Fibroblast of lung (primary cell): ENCODE data around the gene ITM2B. TPM values are rescaled to one million over a fixed set of nuclear protein-coding genes. Genes with fewer than 3 reads are reported as not detected.
"Not testable (repeated sequence)": the region's sequence is repeated elsewhere in the genome, so short reads cannot be mapped to it uniquely, and the experiment has no call there.

Experiments used
- DNase-seq, 2 donors: peaks; one replicate each; pipeline versions ENCODE4 v3.0.0 to v3.0.0-alpha.2; 2010; ENCODE audit warnings: low read depth in 2 of 2
- H2AFZ ChIP-seq: 2 replicates; pipeline ENCODE4 v1.5.1; 2012; ENCODE audit warnings: low read length, control low read depth, inconsistent platforms
- H3K27ac ChIP-seq: 2 replicates; pipeline ENCODE4 v1.5.1; 2011; ENCODE audit warnings: low read length, control low read depth; ENCODE audit not compliant: insufficient read depth
- H3K27me3 ChIP-seq: 2 replicates; pipeline ENCODE4 v1.5.1; 2011; ENCODE audit warnings: mild to moderate bottlenecking, low read length; ENCODE audit not compliant: control insufficient read depth, insufficient read depth
- H3K36me3 ChIP-seq: 2 replicates; pipeline ENCODE4 v1.5.1; 2011; ENCODE audit warnings: low read length; ENCODE audit not compliant: control insufficient read depth, insufficient read depth
- H3K4me1 ChIP-seq: 2 replicates; pipeline ENCODE4 v1.5.1; 2011; ENCODE audit warnings: low read length; ENCODE audit not compliant: control insufficient read depth, insufficient read depth; ENCODE audit errors: extremely low read depth
- H3K4me2 ChIP-seq: 2 replicates; pipeline ENCODE4 v1.5.1; 2011; ENCODE audit warnings: low read length, control low read depth; ENCODE audit not compliant: insufficient read depth; ENCODE audit errors: extremely low read depth
- H3K4me3 ChIP-seq, 4 experiments: fragments of 200-600 bp in 1 of 4; sonication (generic) in 1 of 4; replicated peaks in 1 of 4; 2 replicates each; pipeline ENCODE4 v1.5.1; 2011 to 2016; ENCODE audit warnings: low read length in 4 of 4, low read depth in 3 of 4, mild to moderate bottlenecking in 3 of 4, control low read depth in 2 of 4, inconsistent platforms in 1 of 4, mixed read lengths in 1 of 4; ENCODE audit not compliant: insufficient read depth in 1 of 4; ENCODE audit errors: control extremely low read depth in 1 of 4
- H3K79me2 ChIP-seq: 2 replicates; pipeline ENCODE4 v1.5.1; 2012; ENCODE audit warnings: mild to moderate bottlenecking, low read length, inconsistent platforms; ENCODE audit not compliant: control insufficient read depth, insufficient read depth
- H3K9ac ChIP-seq: 2 replicates; pipeline ENCODE4 v1.5.1; 2011; ENCODE audit warnings: mild to moderate bottlenecking, low read length, control low read depth; ENCODE audit not compliant: insufficient read depth
- H3K9me3 ChIP-seq: 2 replicates; pipeline ENCODE4 v1.5.1; 2012; ENCODE audit warnings: low read depth, low read length; ENCODE audit not compliant: control insufficient read depth, insufficient read depth
- H4K20me1 ChIP-seq: 2 replicates; pipeline ENCODE4 v1.5.1; 2011; ENCODE audit warnings: low read length; ENCODE audit not compliant: control insufficient read depth, insufficient read depth; ENCODE audit errors: extremely low read depth
- CTCF ChIP-seq, 2 donors: IDR thresholded peaks in 1 of 2; conservative IDR thresholded peaks in 1 of 2; 1 replicate in 1 of 2; 2 replicates in 1 of 2; pipeline ENCODE4 v1.5.1; 2011 to 2012; ENCODE audit warnings: low read length in 2 of 2, control low read depth in 1 of 2, inconsistent platforms in 1 of 2, low read depth in 1 of 2, mild to moderate bottlenecking in 1 of 2
- EZH2 ChIP-seq: IDR thresholded peaks from 2 replicates; pipeline ENCODE4 v1.5.1; 2012; ENCODE audit warnings: low read length, control low read depth, mild to moderate bottlenecking; ENCODE audit errors: missing control alignments
- polyA plus RNA-seq, 2 donors: library from polyadenylated mRNA; depleted of rRNA in 1 of 2; stranded (reverse) in 1 of 2; unstranded in 1 of 2; fragments of >200 nt; gene quantifications; 2 replicates each; pipeline ENCODE4 v1.2.1, GENCODE V29; 2011 to 2012; ENCODE audit warnings: missing spikeins in 1 of 2
- total RNA-seq: library from RNA; depleted of rRNA; stranded (reverse); fragments of >200 nt; gene quantifications from 2 replicates; pipeline ENCODE4 v1.2.1, GENCODE V29; 2014

ITM2B gene
- total and polyA plus RNA-seq, 2 donors (not counting 1 experiment from before 2014, with no cell fraction given) = 117 to 645 TPM

GRCh38 chr13:48210178-48210577 lies 22.8 kb upstream of the ITM2B start:
- H3K4me2 ChIP-seq = no peak overlapping the region
- H4K20me1 ChIP-seq = no peaks in the 10 kb centered on the region
- no peaks in the 10 kb centered on the region for H3K27me3 ChIP-seq
- no peak overlapping the region for H3K27ac ChIP-seq
- peak; percentile 82 to 89 for DNase-seq
- H3K9ac ChIP-seq = no peak overlapping the region
- no peaks in the 10 kb centered on the region for H3K9me3 ChIP-seq
- no peak overlapping the region for H2AFZ ChIP-seq
- no peaks in the 10 kb centered on the region for H3K79me2 ChIP-seq
- no peaks in the 10 kb centered on the region for H3K36me3 ChIP-seq
- H3K4me3 ChIP-seq = no peak overlapping the region
- TF ChIP-seq CTCF (conservative IDR thresholded peaks at IDR 0.05 in 1 of 2, IDR thresholded peaks at IDR 0.05 in 1 of 2; ENCODE audit: low read depth in 1 of 2, low read length in 2 of 2) (no peak), EZH2 (no peak)
- no peaks in the 10 kb centered on the region for H3K4me1 ChIP-seq

GRCh38 chr13:48214519-48215121 lies 18.4 kb upstream of the ITM2B start:
- Histone ChIP-seq H3K27me3 (no peaks in the 10 kb centered on the region), H3K4me2 (no peak overlapping the region), H2AFZ (no peak overlapping the region), H3K9me3 (no peaks in the 10 kb centered on the region), H3K79me2 (no peaks in the 10 kb centered on the region), H3K4me1 (no peaks in the 10 kb centered on the region), H3K27ac (no peak overlapping the region), H3K9ac (no peak overlapping the region), H3K36me3 (no peaks in the 10 kb centered on the region), H3K4me3 (no peak overlapping the region), H4K20me1 (no peaks in the 10 kb centered on the region)
- TF ChIP-seq EZH2 (no peak), CTCF (conservative IDR thresholded peaks at IDR 0.05 in 1 of 2, IDR thresholded peaks at IDR 0.05 in 1 of 2; ENCODE audit: low read depth in 1 of 2, low read length in 2 of 2) (no peak)
- no peak for DNase-seq

GRCh38 chr13:48215511-48216203 lies 17.3 kb upstream of the ITM2B start:
- H3K36me3 ChIP-seq, H3K4me2 ChIP-seq, H3K4me3 ChIP-seq, H3K79me2 ChIP-seq, H3K27me3 ChIP-seq, H3K9me3 ChIP-seq, H3K4me1 ChIP-seq, H2AFZ ChIP-seq, H4K20me1 ChIP-seq, H3K27ac ChIP-seq, H3K9ac ChIP-seq: not testable (repeated sequence)
- DNase-seq = peak in 1 of 2 donors; percentile 27
